WERI-Rb-1 (cell line): Measurements from ENCODE around the gene CDH23.

Source experiments
- DNase-seq: peaks from one replicate; pipeline ENCODE4 v3.0.0-alpha.2; 2020
- H3K27ac ChIP-seq: fragments of 250-450 bp; sonication (Bioruptor Pico); 2 replicates; pipeline ENCODE4 v1.5.1; 2020; ENCODE audit warnings: mild to moderate bottlenecking, moderate library complexity
- H3K27me3 ChIP-seq: fragments of 250-450 bp; sonication (Bioruptor Pico); 2 replicates; pipeline ENCODE4 v1.5.1; 2021; ENCODE audit warnings: mild to moderate bottlenecking, low read depth, moderate library complexity; ENCODE audit not compliant: insufficient read depth, severe bottlenecking
- H3K36me3 ChIP-seq: fragments of 250-450 bp; sonication (Bioruptor Pico); 2 replicates; pipeline ENCODE4 v1.5.1; 2020; ENCODE audit warnings: mild to moderate bottlenecking, moderate library complexity
- H3K4me3 ChIP-seq: 2 replicates; pipeline ENCODE4 v1.5.1; 2011; ENCODE audit warnings: low read depth, mild to moderate bottlenecking, control low read depth, low read length
- H3K9me3 ChIP-seq: fragments of 250-450 bp; sonication (Bioruptor Pico); 2 replicates; pipeline ENCODE4 v1.5.1; 2021; ENCODE audit warnings: mild to moderate bottlenecking, moderate library complexity; ENCODE audit not compliant: severe bottlenecking
- CTCF ChIP-seq: IDR thresholded peaks from 2 replicates; pipeline ENCODE4 v1.5.1; 2011; ENCODE audit warnings: low read depth, mild to moderate bottlenecking, control low read depth, inconsistent platforms, low read length

CDH23 gene

GRCh38 chr10:71600849-71601248 lies 204.1 kb downstream of the CDH23 start:
- Histone ChIP-seq H3K4me3 (no peak overlapping the region), H3K27me3 (no peaks in the 10 kb centered on the region)
- no peak for DNase-seq

GRCh38 chr10:71601273-71601672 lies 204.6 kb downstream of the CDH23 start:
- no peaks in the 10 kb centered on the region for H3K27me3 ChIP-seq
- no peaks in the 10 kb centered on the region for H3K9me3 ChIP-seq
- peaks cover 46% of the 10 kb centered on the region for H3K36me3 ChIP-seq
- no peak for DNase-seq
- no peak overlapping the region for H3K27ac ChIP-seq
- H3K4me3 ChIP-seq: no peak overlapping the region
- TF ChIP-seq CTCF: no peak

More at GRCh38 chr10:71600849-71601248, 204.1 kb downstream of the CDH23 start:
- TF ChIP-seq CTCF: no peak
- Histone ChIP-seq H3K9me3 (no peaks in the 10 kb centered on the region), H3K36me3 (peaks cover 51% of the 10 kb centered on the region), H3K27ac (no peak overlapping the region)

GRCh38 chr10:71603150-71603549 lies 206.4 kb downstream of the CDH23 start:
- Histone ChIP-seq H3K4me3 (no peak overlapping the region), H3K9me3 (no peaks in the 10 kb centered on the region), H3K36me3 (peaks cover 55% of the 10 kb centered on the region), H3K27ac (no peak overlapping the region; the same call in 1 of the 2 replicates), H3K27me3 (no peaks in the 10 kb centered on the region)
- no peak for TF ChIP-seq CTCF
- DNase-seq: no peak

- H3K27ac ChIP-seq: no peak overlapping the region
- no peak overlapping the region for H3K4me3 ChIP-seq
- peaks cover 54% of the 10 kb centered on the region for H3K36me3 ChIP-seq
- no peak for TF ChIP-seq CTCF
- H3K9me3 ChIP-seq: no peaks in the 10 kb centered on the region
- no peak for DNase-seq
- H3K27me3 ChIP-seq: no peaks in the 10 kb centered on the region
Observed at GRCh38 chr10:71603754-71604153, 207.0 kb downstream of the CDH23 start.

- H3K9me3 ChIP-seq: no peaks in the 10 kb centered on the region
- H3K27ac ChIP-seq: no peak overlapping the region
- H3K4me3 ChIP-seq: no peak overlapping the region
- H3K27me3 ChIP-seq: no peaks in the 10 kb centered on the region
- peaks cover 51% of the 10 kb centered on the region for H3K36me3 ChIP-seq
- no peak for TF ChIP-seq CTCF
- DNase-seq: no peak
Observed at GRCh38 chr10:71604324-71605018, 207.8 kb downstream of the CDH23 start.
